ENCODE measurements around the gene ARHGAP42. TPM values are rescaled to one million over a fixed set of nuclear protein-coding genes. Genes with fewer than 3 reads are reported as not detected.

Gene ARHGAP42
- total and polyA plus RNA-seq, 10 of the 15 experiments (the other 5 are each of a cell fraction or from before 2014, with no cell fraction given): 1.8 to 6.3 (median 3.2) TPM

DNA sequence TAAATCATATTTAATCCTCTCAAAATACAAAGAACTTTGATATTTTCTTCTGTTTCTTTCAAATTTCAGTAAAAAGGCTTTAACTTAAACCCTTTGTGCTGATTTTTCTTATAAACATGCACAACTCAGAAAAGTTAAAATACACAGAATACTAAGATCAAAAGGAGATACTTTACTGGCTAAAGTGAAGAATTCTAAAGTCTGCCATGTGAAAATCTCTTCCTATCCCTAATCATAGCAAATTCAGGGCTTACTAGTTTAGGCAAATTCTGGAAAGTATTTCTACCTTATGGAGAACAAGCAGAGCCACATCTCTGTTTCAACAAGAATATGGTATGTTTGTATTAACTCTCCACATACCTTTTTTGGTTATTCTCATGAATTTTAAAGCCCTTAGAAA, 345.9 kb downstream of the ARHGAP42 start:
- FAIRE-seq: no peak
- POLR2A ChIA-PET: no interaction called here
- RAD21 ChIA-PET (ENCODE audit: unreplicated experiment): no interaction called here

More for the DNA sequence above, 345.9 kb downstream of the ARHGAP42 start:
- no peaks in the 10 kb centered on the region for H3K27me3 ChIP-seq (replicated peaks in 1 of 2; ENCODE audit: control insufficient read depth in 2 of 2, insufficient read depth in 2 of 2, low read length in 1 of 2)
- no peaks in the 10 kb centered on the region; the same call in 1 of the 2 replicates for H3K4me1 ChIP-seq (ENCODE audit: control insufficient read depth, insufficient read depth, low read length)
- no peak for ATAC-seq
- in situ Hi-C loops (cut with MboI): no loop called here
- no peak overlapping the region for H3K9ac ChIP-seq (ENCODE audit: control insufficient read depth, insufficient read depth, low read length)
- H3K79me2 ChIP-seq (ENCODE audit: control insufficient read depth, insufficient read depth, low read length): no peaks in the 10 kb centered on the region
- H4K20me1 ChIP-seq (ENCODE audit: control insufficient read depth, insufficient read depth): no peaks in the 10 kb centered on the region
- no peak for DNase-seq (ENCODE audit: low read depth, low spot score)
- H3K27ac ChIP-seq (ENCODE audit: control insufficient read depth, insufficient read depth): no peak overlapping the region
- ChIA-PET CTCF (no interaction called here), SMC1A (ENCODE audit: uncharacterized antibody, unreplicated experiment) (no interaction called here)
- no TSS peak for BruUV-seq (replicated peaks)
- no peak for TF ChIP-seq JUND (IDR thresholded peaks at IDR 0.05; ENCODE audit: low read depth, low read length)
- no peak for TF ChIP-seq TARDBP (IDR thresholded peaks at IDR 0.05; ENCODE audit: borderline replicate concordance)
- no peak for TF ChIP-seq YBX1 (IDR thresholded peaks at IDR 0.05)
- TF ChIP-seq MLLT1 (IDR thresholded peaks at IDR 0.05): no peak
- TF ChIP-seq PBX3 (IDR thresholded peaks at IDR 0.05; ENCODE audit: insufficient replicate concordance, low read depth, low read length): no peak
- TF ChIP-seq ZNF24 (IDR thresholded peaks at IDR 0.05): no peak
- no peak for TF ChIP-seq YY1 (IDR thresholded peaks at IDR 0.05; ENCODE audit: low read depth, low read length)
- TF ChIP-seq ZZZ3 (IDR thresholded peaks at IDR 0.05; ENCODE audit: control insufficient read depth, insufficient read length, low read depth): no peak
- TF ChIP-seq ZNF384 (IDR thresholded peaks at IDR 0.05; ENCODE audit: borderline replicate concordance, low read depth, low read length): no peak
- TF ChIP-seq, protein P1, sequence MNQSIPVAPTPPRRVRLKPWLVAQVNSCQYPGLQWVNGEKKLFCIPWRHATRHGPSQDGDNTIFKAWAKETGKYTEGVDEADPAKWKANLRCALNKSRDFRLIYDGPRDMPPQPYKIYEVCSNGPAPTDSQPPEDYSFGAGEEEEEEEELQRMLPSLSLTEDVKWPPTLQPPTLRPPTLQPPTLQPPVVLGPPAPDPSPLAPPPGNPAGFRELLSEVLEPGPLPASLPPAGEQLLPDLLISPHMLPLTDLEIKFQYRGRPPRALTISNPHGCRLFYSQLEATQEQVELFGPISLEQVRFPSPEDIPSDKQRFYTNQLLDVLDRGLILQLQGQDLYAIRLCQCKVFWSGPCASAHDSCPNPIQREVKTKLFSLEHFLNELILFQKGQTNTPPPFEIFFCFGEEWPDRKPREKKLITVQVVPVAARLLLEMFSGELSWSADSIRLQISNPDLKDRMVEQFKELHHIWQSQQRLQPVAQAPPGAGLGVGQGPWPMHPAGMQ (IDR thresholded peaks at IDR 0.05; ENCODE audit: borderline replicate concordance): no peak
- no peak for TF ChIP-seq RELA (IDR thresholded peaks at IDR 0.05; ENCODE audit: borderline replicate concordance, partially characterized antibody)
- TF ChIP-seq, protein P2, sequence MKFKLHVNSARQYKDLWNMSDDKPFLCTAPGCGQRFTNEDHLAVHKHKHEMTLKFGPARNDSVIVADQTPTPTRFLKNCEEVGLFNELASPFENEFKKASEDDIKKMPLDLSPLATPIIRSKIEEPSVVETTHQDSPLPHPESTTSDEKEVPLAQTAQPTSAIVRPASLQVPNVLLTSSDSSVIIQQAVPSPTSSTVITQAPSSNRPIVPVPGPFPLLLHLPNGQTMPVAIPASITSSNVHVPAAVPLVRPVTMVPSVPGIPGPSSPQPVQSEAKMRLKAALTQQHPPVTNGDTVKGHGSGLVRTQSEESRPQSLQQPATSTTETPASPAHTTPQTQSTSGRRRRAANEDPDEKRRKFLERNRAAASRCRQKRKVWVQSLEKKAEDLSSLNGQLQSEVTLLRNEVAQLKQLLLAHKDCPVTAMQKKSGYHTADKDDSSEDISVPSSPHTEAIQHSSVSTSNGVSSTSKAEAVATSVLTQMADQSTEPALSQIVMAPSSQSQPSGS (IDR thresholded peaks at IDR 0.05; ENCODE audit: low read length): no peak
- no peak for TF ChIP-seq JUNB (IDR thresholded peaks at IDR 0.05)
- no peak for TF ChIP-seq GABPA (IDR thresholded peaks at IDR 0.05; ENCODE audit: low read depth)
- no peak for TF ChIP-seq PML (IDR thresholded peaks at IDR 0.05; ENCODE audit: low read length)
- no peak for TF ChIP-seq KDM1A (IDR thresholded peaks at IDR 0.05; ENCODE audit: borderline replicate concordance)
- TF ChIP-seq CBFB (IDR thresholded peaks at IDR 0.05; ENCODE audit: low read depth): no peak
- no peak for TF ChIP-seq SREBF2 (IDR thresholded peaks at IDR 0.05; ENCODE audit: low read length)
- TF ChIP-seq MTA3 (IDR thresholded peaks at IDR 0.05; ENCODE audit: borderline replicate concordance, low read length): no peak
- no peak for TF ChIP-seq RAD51 (IDR thresholded peaks at IDR 0.05)
- intact Hi-C loops (cut with micrococcal nuclease; ENCODE audit: unreplicated experiment): no loop called here
- no peak overlapping the region for H2AFZ ChIP-seq (ENCODE audit: control insufficient read depth, low read depth, low read length)
- H3K4me2 ChIP-seq (ENCODE audit: control insufficient read depth, insufficient read depth): no peak overlapping the region
- H3K4me3 ChIP-seq: no peak overlapping the region
- no peaks in the 10 kb centered on the region for H3K36me3 ChIP-seq (ENCODE audit: control insufficient read depth in 2 of 2, insufficient read depth in 2 of 2, low read length in 1 of 2)
- no peaks in the 10 kb centered on the region for H3K9me3 ChIP-seq (replicated peaks; ENCODE audit: control insufficient read depth, insufficient read depth, low read length)

All from GM12878 (cell line).